WTC11 (cell line): ENCODE data around the gene MYL5.

ENCODE experiments used
- GRHL2 ChIP-seq: fragments of 250-450 bp; sonication (Bioruptor Pico); IDR thresholded peaks from 2 replicates; pipeline ENCODE4 v1.8.0; 2022; ENCODE audit warnings: mild to moderate bottlenecking, moderate library complexity; ENCODE audit not compliant: insufficient replicate concordance, severe bottlenecking
- ZNF396 ChIP-seq: fragments of 250-450 bp; sonication (Bioruptor Pico); IDR thresholded peaks from 2 replicates; pipeline ENCODE4 v1.8.0; 2021; ENCODE audit warnings: mild to moderate bottlenecking, moderate library complexity, borderline replicate concordance
- TF ChIP-seq, protein P1 (sequence below): sonication (generic); formaldehyde crosslinking; IDR thresholded peaks from 2 replicates; pipeline ENCODE4 v1.8.1; 2022; ENCODE audit warnings: mild to moderate bottlenecking, missing genetic modification reagents, moderate library complexity, borderline replicate concordance

DNA sequence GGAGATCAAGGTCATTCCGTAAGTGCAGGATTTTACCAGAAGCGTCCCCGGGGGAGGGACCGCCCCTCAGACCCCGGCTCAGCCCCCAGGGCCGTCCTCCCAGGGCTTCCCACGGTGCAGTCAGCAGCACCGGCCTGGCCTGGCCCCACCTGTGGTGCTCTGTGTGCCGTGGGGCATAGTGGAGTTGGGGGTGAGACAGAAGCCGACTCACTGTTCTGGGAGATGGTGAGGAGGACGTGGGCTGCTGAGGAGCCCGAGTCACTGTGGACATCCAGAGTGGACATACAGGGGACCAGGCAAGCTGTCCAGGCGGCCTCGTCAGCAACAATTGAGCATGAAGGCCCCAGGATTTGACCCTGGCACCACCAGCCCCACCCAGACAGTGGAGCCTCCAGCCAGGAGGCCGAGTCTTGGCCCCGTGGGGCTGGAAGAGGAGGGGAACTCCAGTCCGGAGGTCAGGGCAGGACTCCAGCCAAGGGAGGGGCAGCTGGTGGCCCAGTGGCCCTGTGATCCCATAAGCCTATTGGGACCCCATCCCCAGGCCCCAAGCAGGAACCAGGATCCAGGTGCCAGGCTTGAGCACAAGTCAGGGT, 19.4 kb upstream of the MYL5 start:
- TF ChIP-seq ZNF396 (CRISPR knock-in tag) (no peak), GRHL2 (CRISPR knock-in tag) (no peak)
- TF ChIP-seq, protein P1, sequence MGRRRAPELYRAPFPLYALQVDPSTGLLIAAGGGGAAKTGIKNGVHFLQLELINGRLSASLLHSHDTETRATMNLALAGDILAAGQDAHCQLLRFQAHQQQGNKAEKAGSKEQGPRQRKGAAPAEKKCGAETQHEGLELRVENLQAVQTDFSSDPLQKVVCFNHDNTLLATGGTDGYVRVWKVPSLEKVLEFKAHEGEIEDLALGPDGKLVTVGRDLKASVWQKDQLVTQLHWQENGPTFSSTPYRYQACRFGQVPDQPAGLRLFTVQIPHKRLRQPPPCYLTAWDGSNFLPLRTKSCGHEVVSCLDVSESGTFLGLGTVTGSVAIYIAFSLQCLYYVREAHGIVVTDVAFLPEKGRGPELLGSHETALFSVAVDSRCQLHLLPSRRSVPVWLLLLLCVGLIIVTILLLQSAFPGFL (CRISPR knock-in tag) = no peak
